OCI-LY7 (cell line): Measurements from ENCODE around the gene UNC80. TPM values are rescaled to one million over a fixed set of nuclear protein-coding genes. Genes with fewer than 3 reads are reported as not detected.

Experiments
- BruUV-seq: library from RNA; stranded (reverse); fragments of 400-500 nt; replicated peaks from 2 replicates; lab custom pipeline; 2021; lab: Mats Ljungman, UMichigan
- CTCF ChIA-PET: fragments of 300-600 bp; sonication (Branson Sonifier 250); formaldehyde crosslinking; loops from one replicate; lab custom pipeline; 2022; ENCODE audit warnings: antibody characterized with exemption; ENCODE audit not compliant: unreplicated experiment; lab: Charles Lee
- POLR2A ChIA-PET: fragments of 300-600 bp; sonication (Branson Sonifier 250); formaldehyde crosslinking; loops from one replicate; lab custom pipeline; 2022; ENCODE audit warnings: antibody characterized with exemption; lab: Charles Lee
- DNase-seq: peaks from one replicate; pipeline ENCODE4 v3.0.0-alpha.2; 2015; ENCODE audit warnings: low spot score
- H2AFZ ChIP-seq: fragments of 200-600 bp; sonication (generic), shearing (Covaris generic); 2 replicates; pipeline ENCODE4 v1.6.1; 2014; ENCODE audit warnings: mild to moderate bottlenecking, antibody characterized with exemption, low read length, moderate library complexity
- H3K27ac ChIP-seq: fragments of 200-600 bp; sonication (generic); 2 replicates; pipeline ENCODE4 v1.5.1; 2014; ENCODE audit warnings: mixed run types, low read depth, mild to moderate bottlenecking, moderate library complexity, low read length, inconsistent platforms; ENCODE audit not compliant: poor library complexity, severe bottlenecking
- H3K36me3 ChIP-seq: fragments of 200-600 bp; sonication (generic); 2 replicates; pipeline ENCODE4 v1.6.1; 2014; ENCODE audit warnings: mild to moderate bottlenecking, antibody characterized with exemption, low read length, moderate library complexity, mixed read lengths; ENCODE audit not compliant: insufficient read depth
- H3K4me1 ChIP-seq: fragments of 200-600 bp; sonication (generic); 2 replicates; pipeline ENCODE4 v1.5.1; 2014; ENCODE audit warnings: mild to moderate bottlenecking, low read length; ENCODE audit not compliant: insufficient read depth, poor library complexity, severe bottlenecking
- H3K4me2 ChIP-seq: fragments of 200-600 bp; sonication (generic); 2 replicates; pipeline ENCODE4 v1.6.1; 2014; ENCODE audit warnings: mild to moderate bottlenecking, low read length
- H3K4me3 ChIP-seq: fragments of 200-600 bp; sonication (generic); 2 replicates; pipeline ENCODE4 v1.5.1; 2014; ENCODE audit warnings: mild to moderate bottlenecking, low read depth, low read length; ENCODE audit not compliant: poor library complexity, severe bottlenecking
- H3K79me2 ChIP-seq: fragments of 200-600 bp; sonication (generic); 2 replicates; pipeline ENCODE4 v1.6.1; 2016; ENCODE audit warnings: low read depth, mild to moderate bottlenecking, low read length, moderate library complexity, mixed read lengths; ENCODE audit not compliant: insufficient read depth
- H3K9me2 ChIP-seq: fragments of 200-600 bp; sonication (generic); 2 replicates; pipeline ENCODE4 v1.6.1; 2016; ENCODE audit warnings: mild to moderate bottlenecking, low read length, mixed read lengths; ENCODE audit not compliant: insufficient read depth
- H3K9me3 ChIP-seq: fragments of 200-600 bp; sonication (generic); 2 replicates; pipeline ENCODE4 v1.6.1; 2014; ENCODE audit warnings: mild to moderate bottlenecking, mixed run types, low read length, mixed read lengths
- H4K20me1 ChIP-seq: fragments of 200-600 bp; sonication (generic); 2 replicates; pipeline ENCODE4 v1.6.1; 2014; ENCODE audit warnings: mild to moderate bottlenecking, antibody characterized with exemption, low read length, moderate library complexity, mixed read lengths; ENCODE audit not compliant: insufficient read depth
- CTCF ChIP-seq: fragments of 200-600 bp; sonication (generic); conservative IDR thresholded peaks from 2 replicates; pipeline ENCODE4 v1.5.1; 2014; ENCODE audit warnings: mild to moderate bottlenecking, antibody characterized with exemption, low read length, moderate library complexity, mixed read lengths
- EZH2phosphoT487 ChIP-seq: fragments of 200-600 bp; sonication (generic); IDR thresholded peaks from 2 replicates; pipeline ENCODE4 v1.6.1; 2018; ENCODE audit warnings: low read depth, borderline replicate concordance, mild to moderate bottlenecking, mixed run types, antibody characterized with exemption, low read length, moderate library complexity, mixed read lengths
- intact Hi-C: fragments of 100-400 bp; cut with micrococcal nuclease; formaldehyde crosslinking; loops from one replicate; pipeline ENCODE4 v1.10.0; 2022; ENCODE audit not compliant: unreplicated experiment
- total RNA-seq, 2 experiments: library from RNA; depleted of rRNA in 1 of 2; stranded (reverse); fragments of >200 nt in 1 of 2; shearing (Covaris generic) in 1 of 2; gene quantifications; 2 replicates each; pipeline ENCODE4 v1.2.3, GENCODE V29; 2014 to 2022

The UNC80 gene
- total RNA-seq, 2 experiments from 2014 or later, result not detected

GRCh38 chr2:209960045-209960444 is 188.4 kb downstream of the UNC80 start:
- no peak overlapping the region for H3K27ac ChIP-seq
- no peaks in the 10 kb centered on the region for H3K79me2 ChIP-seq
- no TSS peak for BruUV-seq
- H4K20me1 ChIP-seq, result no peaks in the 10 kb centered on the region
- no peak overlapping the region; the same call in 1 of the 2 replicates for H2AFZ ChIP-seq
- POLR2A ChIA-PET, result interaction anchor here (0.6 kb wide), 1 partner anchor 205 kb away, joined by 5 read pairs; no protein-coding TSS in a partner anchor
- H3K4me2 ChIP-seq, result no peak overlapping the region
- no peaks in the 10 kb centered on the region for H3K9me2 ChIP-seq
- H3K9me3 ChIP-seq, result no peaks in the 10 kb centered on the region
- intact Hi-C loops, result loop anchor here (5.0 kb wide), 1 partner anchor 623 kb away; no protein-coding TSS in a partner anchor
- CTCF ChIA-PET, result no interaction called here
- TF ChIP-seq CTCF, result no peak
- H3K36me3 ChIP-seq, result no peaks in the 10 kb centered on the region
- H3K4me3 ChIP-seq, result no peak overlapping the region
- DNase-seq, result no peak
- no peaks in the 10 kb centered on the region for H3K4me1 ChIP-seq

DNA sequence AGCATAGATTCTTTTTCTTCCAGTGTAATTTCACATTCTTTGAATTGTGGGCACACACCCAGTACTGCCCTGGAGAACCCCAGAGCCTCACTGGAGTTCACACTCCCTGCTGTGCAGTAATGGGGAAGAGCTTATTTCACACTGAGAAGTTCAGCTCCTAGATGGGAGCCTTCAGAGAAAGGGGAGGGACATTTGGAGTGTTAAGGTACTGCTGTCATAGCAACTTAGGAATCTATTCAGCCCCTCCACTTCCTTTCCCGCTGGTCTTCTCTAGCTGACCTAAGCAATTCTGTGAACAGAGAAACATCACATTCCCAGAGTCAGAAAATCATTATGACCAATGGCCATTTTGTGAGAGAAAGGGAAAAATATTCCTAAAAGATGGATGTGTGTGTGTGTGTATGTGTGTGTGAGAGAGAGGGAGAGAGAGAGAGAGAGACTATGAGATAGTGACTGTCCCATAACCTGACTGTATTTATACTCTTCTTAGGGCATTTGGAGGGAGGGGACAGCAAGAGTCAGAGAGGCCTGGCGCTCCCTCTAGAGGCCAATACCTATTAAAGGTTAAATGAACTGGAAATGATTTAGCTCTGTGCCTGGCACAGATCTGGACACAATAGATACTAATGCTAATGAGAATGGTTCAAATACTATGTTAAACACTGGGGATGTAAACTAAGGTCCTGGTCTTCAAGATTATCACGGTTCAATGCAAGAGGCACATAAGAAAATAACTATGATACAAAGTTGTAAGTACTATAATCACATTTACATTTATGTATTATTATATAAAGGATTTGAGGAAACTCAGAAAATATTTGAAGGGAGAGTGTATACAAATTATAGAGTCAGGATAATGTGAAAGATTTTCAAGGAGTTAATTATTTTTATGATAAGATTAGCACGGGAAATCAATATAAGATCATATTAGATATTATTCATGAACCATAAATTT is 189.3 kb downstream of the UNC80 start:
- peak; percentile 63 for DNase-seq
- no peaks in the 10 kb centered on the region for H4K20me1 ChIP-seq
- no peak overlapping the region for H3K4me2 ChIP-seq
- no peak overlapping the region for H3K4me3 ChIP-seq
- no TSS peak for BruUV-seq
- H3K36me3 ChIP-seq, result no peaks in the 10 kb centered on the region
- H3K9me3 ChIP-seq, result no peaks in the 10 kb centered on the region
- H3K27ac ChIP-seq, result no peak overlapping the region
- TF ChIP-seq CTCF (peak; percentile 88), EZH2phosphoT487 (no peak)
- no peaks in the 10 kb centered on the region for H3K79me2 ChIP-seq
- CTCF ChIA-PET, result interaction anchor here (1.0 kb wide), 1 partner anchor 1562 kb away, joined by 3 read pairs; no protein-coding TSS in a partner anchor
- no peaks in the 10 kb centered on the region for H3K9me2 ChIP-seq
- H2AFZ ChIP-seq, result no peak overlapping the region
- H3K4me1 ChIP-seq, result no peaks in the 10 kb centered on the region
- POLR2A ChIA-PET, result interaction anchor here (0.6 to 1.0 kb wide), 3 partner anchors 19 to 204 kb away, joined by 3 to 5 read pairs (median 5); no protein-coding TSS in a partner anchor
- intact Hi-C loops, result loop anchor here (5.0 kb wide), 1 partner anchor 624 kb away; no protein-coding TSS in a partner anchor
